ENCODE measurements around the gene RASGEF1B.

GRCh38 chr4:81409836-81410235 lies 61.9 kb downstream of the RASGEF1B start:
- TF ChIP-seq CTCF (IDR thresholded peaks at IDR 0.05) = no peak
- no peak for TF ChIP-seq POLR2A (IDR thresholded peaks at IDR 0.05)
- TF ChIP-seq POLR2AphosphoS5 (IDR thresholded peaks at IDR 0.05) = no peak

Data from transverse colon (tissue), 4 donors.